ENCODE results near the gene RGS14.

DNA sequence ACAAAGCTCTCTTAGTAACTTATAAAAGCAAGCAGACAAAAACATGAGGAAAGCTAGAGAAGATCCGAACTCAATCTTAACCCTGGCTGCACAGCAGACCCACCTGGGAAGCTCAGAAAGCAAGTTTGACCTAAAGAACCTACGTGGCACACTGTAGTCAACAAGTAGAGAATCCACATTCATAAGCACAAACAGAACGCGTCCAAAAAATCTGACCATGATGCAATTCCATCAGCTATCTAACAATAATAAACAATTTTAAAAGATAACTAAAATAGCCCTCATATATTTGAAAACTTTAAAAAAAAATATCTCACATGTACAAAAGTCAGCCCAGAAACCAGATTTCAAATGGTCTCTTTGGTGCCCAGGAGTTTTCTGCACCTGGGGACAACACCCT is 10.9 kb upstream of the RGS14 start:
- TF ChIP-seq, protein P1, sequence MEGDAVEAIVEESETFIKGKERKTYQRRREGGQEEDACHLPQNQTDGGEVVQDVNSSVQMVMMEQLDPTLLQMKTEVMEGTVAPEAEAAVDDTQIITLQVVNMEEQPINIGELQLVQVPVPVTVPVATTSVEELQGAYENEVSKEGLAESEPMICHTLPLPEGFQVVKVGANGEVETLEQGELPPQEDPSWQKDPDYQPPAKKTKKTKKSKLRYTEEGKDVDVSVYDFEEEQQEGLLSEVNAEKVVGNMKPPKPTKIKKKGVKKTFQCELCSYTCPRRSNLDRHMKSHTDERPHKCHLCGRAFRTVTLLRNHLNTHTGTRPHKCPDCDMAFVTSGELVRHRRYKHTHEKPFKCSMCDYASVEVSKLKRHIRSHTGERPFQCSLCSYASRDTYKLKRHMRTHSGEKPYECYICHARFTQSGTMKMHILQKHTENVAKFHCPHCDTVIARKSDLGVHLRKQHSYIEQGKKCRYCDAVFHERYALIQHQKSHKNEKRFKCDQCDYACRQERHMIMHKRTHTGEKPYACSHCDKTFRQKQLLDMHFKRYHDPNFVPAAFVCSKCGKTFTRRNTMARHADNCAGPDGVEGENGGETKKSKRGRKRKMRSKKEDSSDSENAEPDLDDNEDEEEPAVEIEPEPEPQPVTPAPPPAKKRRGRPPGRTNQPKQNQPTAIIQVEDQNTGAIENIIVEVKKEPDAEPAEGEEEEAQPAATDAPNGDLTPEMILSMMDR (IDR thresholded peaks at IDR 0.05; ENCODE audit: low read depth, low read length, poor library complexity, severe bottlenecking), result no peak
- TF ChIP-seq EZH2phosphoT487 (IDR thresholded peaks at IDR 0.05; ENCODE audit: borderline replicate concordance, low read length), result no peak

Measured in DOHH2 (cell line).